OCI-LY1 (cell line): Measurements from ENCODE around the gene ARID5B.

ENCODE experiments used
- EZH2 ChIP-seq: fragments of 200-600 bp; sonication (generic), shearing (Covaris generic); IDR thresholded peaks from 2 replicates; pipeline ENCODE4 v1.8.0; 2017; ENCODE audit warnings: borderline replicate concordance, mixed run types, mild to moderate bottlenecking, antibody characterized with exemption, low read length, moderate library complexity, mixed read lengths
- TF ChIP-seq, protein P1 (sequence below): fragments of 200-600 bp; sonication (generic), shearing (Covaris generic); IDR thresholded peaks from 2 replicates; pipeline ENCODE4 v1.5.1; 2017; ENCODE audit warnings: mild to moderate bottlenecking, antibody characterized with exemption, low read length, moderate library complexity, mixed read lengths

DNA sequence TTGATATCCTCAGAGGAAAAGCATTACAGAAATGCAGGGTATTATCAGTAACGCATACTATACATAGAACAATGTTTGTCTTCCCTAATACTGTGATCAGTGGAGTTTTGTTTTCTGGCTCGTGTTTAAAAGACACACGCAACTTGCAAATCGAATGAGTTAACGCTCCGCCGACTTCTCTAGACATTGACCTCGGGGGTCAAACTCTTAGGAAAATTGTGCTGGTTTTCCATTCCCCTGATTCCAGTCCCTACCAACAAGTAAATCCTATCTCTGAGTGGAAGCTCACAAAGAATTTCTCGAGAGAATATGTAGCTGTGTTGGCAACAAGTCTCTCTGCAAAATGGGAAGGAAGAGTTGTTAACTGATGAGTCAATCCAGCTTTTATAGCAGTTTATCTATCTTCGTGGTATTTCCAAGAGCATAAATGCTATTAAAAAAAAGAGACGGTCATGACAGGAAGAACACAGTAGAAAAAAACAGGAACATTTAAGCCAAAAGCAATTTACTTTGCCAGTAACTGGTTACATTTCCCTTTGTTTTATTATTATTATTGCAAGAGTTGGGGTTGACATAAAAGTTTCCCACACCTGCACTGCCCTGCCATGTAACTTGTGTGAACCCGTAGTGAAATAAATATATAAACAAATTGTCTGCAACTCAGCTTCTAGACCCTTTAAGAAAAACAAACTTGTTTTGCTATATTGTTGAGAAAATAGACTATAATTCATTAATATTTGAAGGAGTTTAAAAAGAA lies 144.4 kb downstream of the ARID5B start:
- TF ChIP-seq, protein P1, sequence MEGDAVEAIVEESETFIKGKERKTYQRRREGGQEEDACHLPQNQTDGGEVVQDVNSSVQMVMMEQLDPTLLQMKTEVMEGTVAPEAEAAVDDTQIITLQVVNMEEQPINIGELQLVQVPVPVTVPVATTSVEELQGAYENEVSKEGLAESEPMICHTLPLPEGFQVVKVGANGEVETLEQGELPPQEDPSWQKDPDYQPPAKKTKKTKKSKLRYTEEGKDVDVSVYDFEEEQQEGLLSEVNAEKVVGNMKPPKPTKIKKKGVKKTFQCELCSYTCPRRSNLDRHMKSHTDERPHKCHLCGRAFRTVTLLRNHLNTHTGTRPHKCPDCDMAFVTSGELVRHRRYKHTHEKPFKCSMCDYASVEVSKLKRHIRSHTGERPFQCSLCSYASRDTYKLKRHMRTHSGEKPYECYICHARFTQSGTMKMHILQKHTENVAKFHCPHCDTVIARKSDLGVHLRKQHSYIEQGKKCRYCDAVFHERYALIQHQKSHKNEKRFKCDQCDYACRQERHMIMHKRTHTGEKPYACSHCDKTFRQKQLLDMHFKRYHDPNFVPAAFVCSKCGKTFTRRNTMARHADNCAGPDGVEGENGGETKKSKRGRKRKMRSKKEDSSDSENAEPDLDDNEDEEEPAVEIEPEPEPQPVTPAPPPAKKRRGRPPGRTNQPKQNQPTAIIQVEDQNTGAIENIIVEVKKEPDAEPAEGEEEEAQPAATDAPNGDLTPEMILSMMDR, result no peak
- no peak for TF ChIP-seq EZH2
